Stimulated activated CD4-positive, alpha-beta T cell treated with anti-CD3 and anti-CD28 coated beads, Interleukin-15, amount 100 ng/mL, for 1 hour (primary cell): ENCODE data around the gene EMP1.
A peak's percentile ranks its signal among the peaks of the same experiment; 100 is the strongest.
"Not testable (repeated sequence)": the region's sequence is repeated elsewhere in the genome, so short reads cannot be mapped to it uniquely, and the experiment has no call there.

Experiments used
- DNase-seq, 2 donors: peaks; one replicate each; pipeline ENCODE4 v3.0.0-alpha.2; 2020; ENCODE audit warnings: low read depth in 1 of 2, low spot score in 1 of 2

Gene EMP1

DNA sequence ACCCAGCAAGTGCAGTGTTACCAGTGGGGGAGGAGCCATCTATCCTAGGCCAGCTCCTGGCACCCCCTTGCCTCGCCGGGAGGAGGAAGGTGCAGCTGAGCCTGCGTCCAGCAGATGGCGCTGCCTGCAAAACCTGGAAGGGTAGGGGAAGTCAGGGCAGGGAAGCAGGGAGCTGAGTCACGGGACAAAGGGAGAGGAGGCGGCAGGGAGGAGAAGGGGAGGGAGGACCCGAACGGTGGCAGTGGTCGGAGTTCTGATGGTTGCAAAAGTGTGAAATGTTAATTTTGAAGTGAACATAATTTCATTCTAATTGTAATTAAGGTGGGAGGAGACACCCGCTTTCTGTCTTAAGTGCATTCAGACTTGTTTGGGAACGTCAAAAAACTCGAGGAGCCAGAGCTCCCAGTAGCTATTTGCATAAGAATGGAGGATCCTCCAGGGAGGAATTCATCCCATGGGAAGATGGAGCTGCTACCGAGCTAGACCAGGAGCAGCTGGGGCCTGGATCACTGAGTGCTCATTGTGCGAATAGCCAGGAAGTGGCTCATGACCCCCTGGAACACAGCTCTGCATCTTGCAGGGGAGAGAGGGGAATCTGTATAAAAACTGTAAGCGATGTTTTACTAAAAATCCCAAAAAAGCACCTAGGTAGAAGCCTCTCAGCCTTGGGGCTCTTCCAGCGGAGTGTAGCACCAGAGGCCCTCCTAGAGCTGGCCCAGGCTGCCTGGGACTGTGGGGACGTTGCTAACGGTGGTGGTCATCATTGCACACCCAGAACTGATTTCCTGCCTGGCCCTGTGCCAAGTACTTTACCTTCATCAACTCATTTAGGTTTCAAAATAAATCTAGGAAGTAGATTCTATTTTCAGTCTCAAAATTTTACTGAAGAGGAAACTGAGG lies 59.5 kb downstream of the EMP1 start:
- peak; percentile 36 to 69 for DNase-seq

DNA sequence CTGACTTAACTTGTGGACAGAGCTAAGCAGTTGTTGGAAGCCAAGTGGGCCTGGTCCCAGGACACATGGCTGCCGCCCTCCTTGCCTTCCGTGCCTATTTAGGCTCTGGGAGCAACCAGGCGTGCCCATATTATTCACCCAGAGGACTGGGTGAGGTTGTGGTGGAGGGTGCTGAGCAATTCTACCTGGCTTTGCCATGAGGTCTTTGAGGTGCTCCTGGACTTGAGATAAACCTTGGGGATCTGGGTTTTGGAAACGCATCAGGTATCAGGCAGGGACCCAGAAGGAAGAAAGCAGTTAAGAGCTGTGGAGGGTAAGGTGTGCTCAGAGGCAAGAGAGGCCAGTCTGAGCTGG lies 60.1 kb downstream of the EMP1 start:
- no peak for DNase-seq

DNA sequence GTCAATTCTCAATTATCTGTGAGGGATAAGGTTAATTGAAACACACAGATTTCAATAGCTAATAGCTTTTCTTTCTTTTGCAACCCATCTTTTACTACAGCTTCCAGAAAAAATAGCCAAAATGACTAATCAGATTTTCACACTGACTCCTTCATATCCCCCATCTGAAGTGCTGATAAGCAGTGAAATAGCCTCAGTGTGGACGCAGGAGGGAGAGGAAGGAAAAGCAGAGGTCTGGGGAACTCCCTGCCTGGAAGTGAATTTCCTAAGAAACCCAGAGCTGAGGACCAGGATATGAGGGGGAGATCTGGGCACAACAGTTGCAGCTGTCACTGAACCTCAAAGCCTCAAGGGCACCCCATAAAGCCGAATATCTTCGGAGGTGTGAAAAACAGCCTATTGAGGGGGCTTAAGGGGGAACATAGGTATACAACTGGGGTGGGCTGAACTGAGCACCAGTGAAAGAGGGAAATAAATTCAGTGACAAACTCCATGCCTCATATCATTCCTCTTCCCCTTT lies 60.9 kb downstream of the EMP1 start:
- no peak for DNase-seq

DNA sequence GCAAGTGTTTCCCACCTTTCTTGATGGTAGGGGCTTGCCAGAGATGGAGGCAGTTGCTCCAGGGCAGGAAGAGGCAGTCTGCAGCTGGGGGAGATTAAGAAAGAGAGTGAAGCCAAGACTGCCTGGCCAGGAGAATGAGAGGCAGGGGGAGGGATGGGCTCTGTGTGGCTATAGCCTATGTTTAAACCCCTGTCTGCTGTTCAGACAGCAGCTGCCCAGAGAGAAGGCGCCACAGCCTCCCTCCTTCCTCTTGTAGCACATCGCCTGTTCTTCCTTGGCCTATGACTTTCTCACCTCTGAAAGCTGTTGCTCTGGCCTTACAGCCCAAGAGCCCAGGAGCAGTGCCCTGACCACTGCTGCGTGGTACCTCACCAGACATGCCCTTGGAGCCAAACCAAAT lies 61.7 kb downstream of the EMP1 start:
- DNase-seq, result no peak

DNA sequence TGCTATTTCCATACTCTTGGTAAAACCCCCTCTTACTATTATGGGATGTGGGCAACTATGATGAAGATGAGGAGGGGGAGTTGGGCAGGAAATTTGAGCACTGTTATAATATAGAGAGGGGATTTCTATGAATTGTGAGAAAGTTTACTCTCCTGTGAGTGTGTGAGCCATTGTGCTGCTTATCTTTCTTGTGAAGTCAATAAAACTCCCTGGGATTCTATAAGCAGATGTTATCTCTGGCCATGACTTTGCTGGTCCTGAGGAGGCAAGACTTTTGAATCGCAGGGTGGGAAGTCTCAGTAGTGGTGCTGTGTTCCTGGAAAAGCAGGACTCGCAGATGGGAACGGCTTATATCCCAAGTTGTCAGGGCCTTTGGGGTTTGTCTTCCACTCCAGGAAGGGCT lies 62.2 kb downstream of the EMP1 start:
- DNase-seq, result no peak

DNA sequence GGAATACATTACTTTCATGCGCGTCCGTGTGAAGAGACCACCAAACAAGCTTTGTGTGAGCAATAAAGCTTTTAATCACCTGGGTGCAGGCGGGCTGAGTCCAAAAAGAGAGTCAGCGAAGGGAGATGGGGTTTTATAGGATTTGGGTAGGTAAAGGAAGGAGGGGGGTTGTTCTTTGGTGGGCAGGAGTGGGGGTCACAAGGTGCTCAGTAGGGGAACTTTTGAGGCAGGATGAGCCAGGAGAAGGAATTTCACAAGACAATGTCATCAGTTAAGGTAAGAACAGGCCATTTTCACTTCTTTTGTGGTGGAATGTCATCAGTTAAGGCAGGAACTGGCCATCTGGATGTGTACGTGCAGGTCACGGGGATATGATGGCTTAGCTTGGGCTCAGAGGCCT lies 63.1 kb downstream of the EMP1 start:
- DNase-seq, result not testable (repeated sequence)

DNA sequence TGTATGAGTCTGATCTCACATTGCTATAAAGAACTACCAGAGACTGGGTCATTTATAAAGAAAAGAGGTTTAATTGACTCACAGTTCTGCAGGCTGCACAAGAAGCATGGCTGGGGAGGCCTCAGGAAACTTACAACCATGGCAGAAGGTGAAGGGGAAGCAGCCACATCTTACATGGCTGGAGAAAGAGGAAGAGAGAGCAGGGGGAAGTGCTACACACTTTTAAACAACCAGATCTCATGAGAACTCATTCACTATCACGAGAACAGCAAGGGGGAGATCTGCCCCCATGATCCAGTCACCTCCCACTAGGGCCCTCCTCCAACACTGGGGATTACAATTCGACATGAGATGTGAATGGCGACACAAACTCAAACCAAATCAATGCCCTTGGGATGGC lies 71.3 kb downstream of the EMP1 start:
- not testable (repeated sequence) for DNase-seq

DNA sequence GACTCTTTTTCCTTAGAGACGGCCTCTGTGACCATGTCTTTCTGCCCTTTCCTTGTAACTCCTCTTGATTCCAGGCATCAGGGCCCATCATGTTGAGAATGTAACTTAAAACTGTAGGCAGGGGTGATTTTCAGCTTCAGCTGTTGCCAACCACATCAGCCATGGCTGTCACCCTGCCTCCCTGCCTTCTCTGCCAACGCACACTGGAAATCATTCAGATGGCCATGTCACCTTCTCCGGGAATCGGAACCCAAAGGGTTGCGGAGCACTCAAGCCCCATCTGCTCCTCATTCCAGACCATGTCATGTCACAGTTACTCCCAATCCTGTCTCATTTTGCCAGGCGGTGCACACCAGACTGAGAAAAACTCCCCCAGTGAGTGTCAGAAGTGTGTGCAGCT lies 72.1 kb downstream of the EMP1 start:
- DNase-seq, result no peak
